IMR-90 (cell line): ENCODE measurements around the gene MBLAC2. TPM values are rescaled to one million over a fixed set of nuclear protein-coding genes. Genes with fewer than 3 reads are reported as not detected.

Source experiments
- ATAC-seq: fragments of 200-7000 bp; cut with Tn5 transposase; 2 replicates; pipeline ENCODE4 v1.9.1; 2020; ENCODE audit warnings: low read depth, mild to moderate bottlenecking, moderate library complexity
- BruUV-seq: library from RNA; stranded (reverse); fragments of 400-500 nt; replicated peaks from 2 replicates; lab custom pipeline; 2021; lab: Mats Ljungman, UMichigan
- CTCF ChIA-PET: fragments of 300-600 bp; formaldehyde crosslinking; extraction: SDS; loops from one replicate; lab custom pipeline; 2021; ENCODE audit warnings: antibody characterized with exemption; lab: Yijun Ruan, JAX
- POLR2A ChIA-PET: fragments of 300-600 bp; sonication (Branson Sonifier 250); formaldehyde crosslinking; loops from one replicate; lab custom pipeline; 2022; ENCODE audit warnings: antibody characterized with exemption; ENCODE audit not compliant: unreplicated experiment; lab: Charles Lee
- DNase-seq: peaks from one replicate; pipeline ENCODE4 v3.0.0; 2013
- H2AFZ ChIP-seq: replicated peaks from 2 replicates; pipeline ENCODE3; 2013; ENCODE audit warnings: low read length, mild to moderate bottlenecking; ENCODE audit not compliant: poor library complexity
- H2AK5ac ChIP-seq: 2 replicates; pipeline ENCODE4 v1.6.1; 2013; ENCODE audit warnings: low read depth, low read length, inconsistent platforms
- H2AK9ac ChIP-seq: replicated peaks from 2 replicates; pipeline ENCODE3; 2013; ENCODE audit warnings: mild to moderate bottlenecking, low read depth, low read length, moderate library complexity; ENCODE audit not compliant: poor library complexity
- H2BK120ac ChIP-seq: 2 replicates; pipeline ENCODE4 v1.6.1; 2013; ENCODE audit warnings: low read depth, low read length, inconsistent platforms
- H2BK15ac ChIP-seq: 3 replicates; pipeline ENCODE4 v1.6.1; 2013; ENCODE audit warnings: low read depth, low read length, inconsistent platforms
- H2BK20ac ChIP-seq: 2 replicates; pipeline ENCODE4 v1.6.1; 2013; ENCODE audit warnings: low read depth, mild to moderate bottlenecking, inconsistent platforms, low read length, moderate library complexity
- H2BK5ac ChIP-seq: 2 replicates; pipeline ENCODE4 v1.6.1; 2013; ENCODE audit warnings: mild to moderate bottlenecking, low read depth, low read length, inconsistent platforms; ENCODE audit not compliant: poor library complexity, severe bottlenecking
- H3K14ac ChIP-seq: replicated peaks from 2 replicates; pipeline ENCODE4 v1.6.1; 2013; ENCODE audit warnings: low read depth, low read length, inconsistent platforms
- H3K18ac ChIP-seq: 2 replicates; pipeline ENCODE4 v1.6.1; 2013; ENCODE audit warnings: low read depth, low read length, control low read depth
- H3K23ac ChIP-seq: 2 replicates; pipeline ENCODE4 v1.6.1; 2013; ENCODE audit warnings: low read depth, low read length, inconsistent platforms
- H3K27ac ChIP-seq: 2 replicates; pipeline ENCODE4 v1.5.1; 2013; ENCODE audit warnings: mild to moderate bottlenecking, control low read depth, low read length; ENCODE audit not compliant: insufficient read depth
- H3K27me3 ChIP-seq: 2 replicates; pipeline ENCODE4 v1.6.1; 2013; ENCODE audit warnings: low read length; ENCODE audit not compliant: control insufficient read depth, insufficient read depth
- H3K36me3 ChIP-seq: 2 replicates; pipeline ENCODE4 v1.6.1; 2013; ENCODE audit warnings: low read length, mixed read lengths; ENCODE audit not compliant: control insufficient read depth, insufficient read depth
- H3K4ac ChIP-seq: 2 replicates; pipeline ENCODE4 v1.6.1; 2013; ENCODE audit warnings: low read depth, low read length, inconsistent platforms
- H3K4me1 ChIP-seq: 2 replicates; pipeline ENCODE4 v1.6.1; 2013; ENCODE audit warnings: low read length, mixed read lengths; ENCODE audit not compliant: control insufficient read depth, insufficient read depth
- H3K4me2 ChIP-seq: 2 replicates; pipeline ENCODE4 v1.6.1; 2013; ENCODE audit warnings: low read depth, mild to moderate bottlenecking, control low read depth, low read length, moderate library complexity
- H3K4me3 ChIP-seq: 2 replicates; pipeline ENCODE4 v1.5.1; 2013; ENCODE audit warnings: low read depth, mild to moderate bottlenecking, control low read depth, low read length, moderate library complexity; ENCODE audit not compliant: insufficient read depth
- H3K56ac ChIP-seq: 2 replicates; pipeline ENCODE4 v1.6.1; 2013; ENCODE audit warnings: low read length, inconsistent platforms; ENCODE audit not compliant: insufficient read depth; ENCODE audit errors: extremely low read depth
- H3K79me1 ChIP-seq, 2 experiments: 2 replicates each; pipeline ENCODE4 v1.6.1; 2013; ENCODE audit warnings: low read length in 2 of 2, inconsistent platforms in 1 of 2, low read depth in 1 of 2
- H3K9ac ChIP-seq: 2 replicates; pipeline ENCODE4 v1.6.1; 2013; ENCODE audit warnings: low read depth, low read length, control low read depth
- H3K9me1 ChIP-seq: 2 replicates; pipeline ENCODE4 v1.6.1; 2013; ENCODE audit warnings: low read length, inconsistent platforms; ENCODE audit not compliant: insufficient read depth
- H3K9me3 ChIP-seq: 2 replicates; pipeline ENCODE4 v1.6.1; 2013; ENCODE audit warnings: low read length; ENCODE audit not compliant: control insufficient read depth, insufficient read depth
- H4K20me1 ChIP-seq: 2 replicates; pipeline ENCODE4 v1.6.1; 2013; ENCODE audit warnings: low read length, inconsistent platforms; ENCODE audit not compliant: insufficient read depth
- H4K5ac ChIP-seq: 2 replicates; pipeline ENCODE4 v1.6.1; 2013; ENCODE audit warnings: mild to moderate bottlenecking, low read depth, low read length, control low read depth
- H4K8ac ChIP-seq, 2 experiments: 2 replicates each; pipeline ENCODE4 v1.6.1; 2013; ENCODE audit warnings: low read depth in 2 of 2, low read length in 2 of 2, control low read depth in 1 of 2, inconsistent platforms in 1 of 2
- H4K91ac ChIP-seq: 2 replicates; pipeline ENCODE4 v1.6.1; 2013; ENCODE audit warnings: low read depth, low read length, inconsistent platforms; ENCODE audit not compliant: insufficient read depth
- BHLHE40 ChIP-seq: fragments of 150-350 bp; IDR thresholded peaks from 2 replicates; pipeline ENCODE4 v1.6.1; 2016; ENCODE audit warnings: mild to moderate bottlenecking, low read depth, low read length
- CEBPB ChIP-seq: IDR thresholded peaks from 2 replicates; pipeline ENCODE4 v1.6.1; 2012; ENCODE audit warnings: low read depth, low read length, improper control_type of control experiment
- CHD1 ChIP-seq: IDR thresholded peaks from 2 replicates; pipeline ENCODE4 v1.6.1; 2012; ENCODE audit warnings: low read depth, low read length, improper control_type of control experiment
- FOS ChIP-seq: fragments of 150-350 bp; IDR thresholded peaks from 2 replicates; pipeline ENCODE4 v1.6.1; 2016; ENCODE audit warnings: low read depth, low read length
- MAFK ChIP-seq: IDR thresholded peaks from 2 replicates; pipeline ENCODE4 v1.6.1; 2012; ENCODE audit warnings: low read depth, low read length, improper control_type of control experiment
- MAZ ChIP-seq: IDR thresholded peaks from 2 replicates; pipeline ENCODE4 v1.6.1; 2012; ENCODE audit warnings: low read depth, mild to moderate bottlenecking, low read length, improper control_type of control experiment, moderate library complexity, borderline replicate concordance
- MXI1 ChIP-seq: IDR thresholded peaks from 2 replicates; pipeline ENCODE4 v1.6.1; 2012; ENCODE audit warnings: low read depth, mild to moderate bottlenecking, low read length, moderate library complexity, borderline replicate concordance
- NFE2L2 ChIP-seq: fragments of 150-350 bp; IDR thresholded peaks from 2 replicates; pipeline ENCODE4 v1.6.1; 2016; ENCODE audit warnings: low read depth, mild to moderate bottlenecking, low read length
- POLR2A ChIP-seq: IDR thresholded peaks from 2 replicates; pipeline ENCODE4 v1.6.1; 2012; ENCODE audit warnings: mild to moderate bottlenecking, low read depth, low read length
- RAD21 ChIP-seq: IDR thresholded peaks from 2 replicates; pipeline ENCODE4 v1.6.1; 2012; ENCODE audit warnings: low read length, improper control_type of control experiment
- RCOR1 ChIP-seq: IDR thresholded peaks from 2 replicates; pipeline ENCODE4 v1.6.1; 2012; ENCODE audit warnings: mild to moderate bottlenecking, low read length, improper control_type of control experiment; ENCODE audit not compliant: insufficient replicate concordance
- RFX5 ChIP-seq: IDR thresholded peaks from 2 replicates; pipeline ENCODE4 v1.8.0; 2012; ENCODE audit warnings: low read depth, mild to moderate bottlenecking, low read length, moderate library complexity
- SMC3 ChIP-seq: fragments of 150-350 bp; IDR thresholded peaks from 2 replicates; pipeline ENCODE4 v1.6.1; 2016; ENCODE audit warnings: low read depth, mild to moderate bottlenecking, antibody characterized with exemption, low read length, moderate library complexity
- dilution Hi-C: fragments of 300-500 bp; cut with HindIII; formaldehyde crosslinking; loops from one replicate; pipeline ENCODE4 v1.14.3; 2018; ENCODE audit warnings: low sequenced_read_pairs; ENCODE audit not compliant: unreplicated experiment
- in situ Hi-C: fragments of 300-500 bp; cut with MboI; formaldehyde crosslinking; loops from 3 replicates; pipeline ENCODE4 v1.14.3; 2019; ENCODE audit warnings: low sequenced_read_pairs, inconsistent platforms, mixed read lengths
- intact Hi-C: fragments of 100-400 bp; cut with micrococcal nuclease; formaldehyde crosslinking; loops from 2 replicates; pipeline ENCODE4 v1.10.0; 2022
- polyA plus RNA-seq, 3 experiments: library from polyadenylated mRNA; depleted of rRNA; stranded (reverse); fragments of >200 nt; gene quantifications; 2 replicates each; pipeline ENCODE4 v1.2.3, GENCODE V29; 2012; ENCODE audit warnings: low replicate concordance in 1 of 3
- total RNA-seq: library from RNA; depleted of rRNA; stranded (reverse); fragments of >200 nt; gene quantifications from 2 replicates; pipeline ENCODE4 v1.2.3, GENCODE V29; 2012
- TF ChIP-seq, protein P1 (sequence below): conservative IDR thresholded peaks from 2 replicates; pipeline ENCODE4 v1.5.1; 2012; ENCODE audit warnings: mild to moderate bottlenecking, low read depth, low read length, improper control_type of control experiment
- TF ChIP-seq, protein P2 (sequence below): fragments of 150-350 bp; IDR thresholded peaks from 2 replicates; pipeline ENCODE4 v1.6.1; 2017; ENCODE audit warnings: mild to moderate bottlenecking, antibody characterized with exemption, low read length, low read depth
- TF ChIP-seq, protein P3 (sequence below): fragments of 150-350 bp; IDR thresholded peaks from 2 replicates; pipeline ENCODE4 v1.6.1; 2016; ENCODE audit warnings: low read depth, mild to moderate bottlenecking, low read length, moderate library complexity, borderline replicate concordance

MBLAC2 gene
- total and polyA plus RNA-seq, 2 of the 4 experiments (the other 2 are of a cell fraction) = 3.0 to 3.2 TPM

DNA sequence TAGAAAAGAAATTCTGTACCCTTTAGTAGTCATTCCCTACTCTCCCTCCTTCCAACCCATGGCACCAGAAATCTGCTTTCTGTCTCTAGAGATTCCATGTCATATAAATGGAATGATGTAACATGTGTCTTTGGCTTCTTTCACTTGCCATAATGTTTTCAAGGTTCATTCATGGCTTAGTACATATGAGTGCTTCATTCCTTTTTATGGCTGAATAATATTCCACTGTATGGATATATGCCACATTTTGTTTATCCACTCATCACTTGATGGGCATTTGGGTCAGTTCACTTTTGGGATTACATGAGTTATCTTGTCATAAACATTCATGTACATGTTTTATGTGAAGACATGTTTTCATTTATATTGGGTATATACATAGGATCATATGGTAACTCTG, 19.5 kb upstream of the MBLAC2 start:
- Histone ChIP-seq H2BK120ac (no peak overlapping the region), H2BK20ac (no peak overlapping the region), H3K79me1 (no peaks in the 10 kb centered on the region), H2BK15ac (no peak overlapping the region), H3K27me3 (no peaks in the 10 kb centered on the region), H4K91ac (no peak overlapping the region), H3K9ac (no peak overlapping the region), H2AK5ac (no peak overlapping the region), H3K4me1 (no peaks in the 10 kb centered on the region), H3K14ac (no peak overlapping the region), H2AFZ (no peak overlapping the region), H3K9me1 (no peaks in the 10 kb centered on the region), H3K36me3 (no peaks in the 10 kb centered on the region), H3K56ac (no peak overlapping the region), H3K23ac (no peak overlapping the region), H3K18ac (no peak overlapping the region), H3K4me3 (no peak overlapping the region), H3K4ac (no peak overlapping the region), H3K9me3 (no peaks in the 10 kb centered on the region), H4K20me1 (no peaks in the 10 kb centered on the region), H2AK9ac (no peak overlapping the region), H4K8ac (no peak overlapping the region), H3K27ac (no peak overlapping the region), H4K5ac (no peak overlapping the region), H3K4me2 (no peak overlapping the region), H2BK5ac (no peak overlapping the region)
- POLR2A ChIA-PET = no interaction called here
- BruUV-seq = no TSS peak
- ATAC-seq = no peak
- dilution Hi-C loops = no loop called here
- in situ Hi-C loops = no loop called here
- DNase-seq = no peak
- CTCF ChIA-PET = no interaction called here
- TF ChIP-seq BHLHE40 (no peak), MAFK (no peak), CHD1 (no peak), RFX5 (no peak), NFE2L2 (no peak), RAD21 (no peak), SMC3 (no peak), POLR2A (no peak), MAZ (no peak), FOS (no peak), MXI1 (no peak), CEBPB (no peak), RCOR1 (no peak)
- TF ChIP-seq, protein P1, sequence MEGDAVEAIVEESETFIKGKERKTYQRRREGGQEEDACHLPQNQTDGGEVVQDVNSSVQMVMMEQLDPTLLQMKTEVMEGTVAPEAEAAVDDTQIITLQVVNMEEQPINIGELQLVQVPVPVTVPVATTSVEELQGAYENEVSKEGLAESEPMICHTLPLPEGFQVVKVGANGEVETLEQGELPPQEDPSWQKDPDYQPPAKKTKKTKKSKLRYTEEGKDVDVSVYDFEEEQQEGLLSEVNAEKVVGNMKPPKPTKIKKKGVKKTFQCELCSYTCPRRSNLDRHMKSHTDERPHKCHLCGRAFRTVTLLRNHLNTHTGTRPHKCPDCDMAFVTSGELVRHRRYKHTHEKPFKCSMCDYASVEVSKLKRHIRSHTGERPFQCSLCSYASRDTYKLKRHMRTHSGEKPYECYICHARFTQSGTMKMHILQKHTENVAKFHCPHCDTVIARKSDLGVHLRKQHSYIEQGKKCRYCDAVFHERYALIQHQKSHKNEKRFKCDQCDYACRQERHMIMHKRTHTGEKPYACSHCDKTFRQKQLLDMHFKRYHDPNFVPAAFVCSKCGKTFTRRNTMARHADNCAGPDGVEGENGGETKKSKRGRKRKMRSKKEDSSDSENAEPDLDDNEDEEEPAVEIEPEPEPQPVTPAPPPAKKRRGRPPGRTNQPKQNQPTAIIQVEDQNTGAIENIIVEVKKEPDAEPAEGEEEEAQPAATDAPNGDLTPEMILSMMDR = no peak
- TF ChIP-seq, protein P2, sequence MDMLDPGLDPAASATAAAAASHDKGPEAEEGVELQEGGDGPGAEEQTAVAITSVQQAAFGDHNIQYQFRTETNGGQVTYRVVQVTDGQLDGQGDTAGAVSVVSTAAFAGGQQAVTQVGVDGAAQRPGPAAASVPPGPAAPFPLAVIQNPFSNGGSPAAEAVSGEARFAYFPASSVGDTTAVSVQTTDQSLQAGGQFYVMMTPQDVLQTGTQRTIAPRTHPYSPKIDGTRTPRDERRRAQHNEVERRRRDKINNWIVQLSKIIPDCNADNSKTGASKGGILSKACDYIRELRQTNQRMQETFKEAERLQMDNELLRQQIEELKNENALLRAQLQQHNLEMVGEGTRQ = no peak
- TF ChIP-seq, protein P3, sequence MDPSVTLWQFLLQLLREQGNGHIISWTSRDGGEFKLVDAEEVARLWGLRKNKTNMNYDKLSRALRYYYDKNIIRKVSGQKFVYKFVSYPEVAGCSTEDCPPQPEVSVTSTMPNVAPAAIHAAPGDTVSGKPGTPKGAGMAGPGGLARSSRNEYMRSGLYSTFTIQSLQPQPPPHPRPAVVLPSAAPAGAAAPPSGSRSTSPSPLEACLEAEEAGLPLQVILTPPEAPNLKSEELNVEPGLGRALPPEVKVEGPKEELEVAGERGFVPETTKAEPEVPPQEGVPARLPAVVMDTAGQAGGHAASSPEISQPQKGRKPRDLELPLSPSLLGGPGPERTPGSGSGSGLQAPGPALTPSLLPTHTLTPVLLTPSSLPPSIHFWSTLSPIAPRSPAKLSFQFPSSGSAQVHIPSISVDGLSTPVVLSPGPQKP = no peak
- intact Hi-C loops = no loop called here
